BE2C (cell line): ENCODE measurements around the gene KIAA1671.

Experiments
- DNase-seq: peaks from one replicate; pipeline ENCODE4 v3.0.0-alpha.2; 2020
- H3K27me3 ChIP-seq: fragments of 250-450 bp; sonication (Bioruptor Pico); 2 replicates; pipeline ENCODE4 v1.5.1; 2020; ENCODE audit warnings: mild to moderate bottlenecking
- H3K36me3 ChIP-seq: fragments of 250-450 bp; sonication (Bioruptor Pico); 2 replicates; pipeline ENCODE4 v1.5.1; 2020; ENCODE audit warnings: mild to moderate bottlenecking
- H3K4me1 ChIP-seq: fragments of 250-450 bp; sonication (Bioruptor Pico); 2 replicates; pipeline ENCODE4 v1.5.1; 2020
- H3K4me3 ChIP-seq: 2 replicates; pipeline ENCODE4 v1.5.1; 2011; ENCODE audit warnings: low read depth, low read length
- H3K9me3 ChIP-seq: fragments of 250-450 bp; sonication (Bioruptor Pico); 2 replicates; pipeline ENCODE4 v1.5.1; 2020
- TF ChIP-seq, protein P1 (sequence below): IDR thresholded peaks from 2 replicates; pipeline ENCODE4 v1.5.1; 2012; ENCODE audit warnings: mild to moderate bottlenecking, low read depth, low read length

KIAA1671 gene

DNA sequence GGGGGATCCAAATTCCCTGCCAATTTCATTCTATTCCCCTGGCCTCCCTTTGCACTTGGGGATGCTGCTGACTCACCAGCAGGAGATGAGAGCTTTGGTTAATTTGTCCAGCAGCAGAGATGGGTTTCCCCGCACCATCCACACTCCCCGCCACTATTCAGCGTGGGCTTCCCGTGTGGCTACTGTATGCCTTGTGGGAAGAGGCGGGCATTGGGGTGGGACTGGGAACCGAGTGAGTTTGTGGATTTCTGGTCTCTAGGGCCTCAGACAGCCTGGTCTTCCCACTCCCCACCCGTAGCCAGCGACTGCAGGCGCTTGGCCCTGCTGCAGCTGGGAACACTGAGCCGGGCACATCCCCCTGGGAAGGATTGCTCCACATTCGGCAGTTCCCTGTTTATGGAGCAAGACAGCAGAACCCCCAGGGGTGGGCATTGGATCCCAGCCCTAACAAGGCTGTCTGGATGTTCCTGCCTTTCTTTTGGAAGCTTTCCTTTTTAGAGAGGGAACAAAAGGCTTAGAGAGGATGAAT, 23.4 kb downstream of the KIAA1671 start:
- H3K9me3 ChIP-seq = no peaks in the 10 kb centered on the region
- H3K27me3 ChIP-seq = no peaks in the 10 kb centered on the region
- no peaks in the 10 kb centered on the region for H3K36me3 ChIP-seq
- TF ChIP-seq, protein P1, sequence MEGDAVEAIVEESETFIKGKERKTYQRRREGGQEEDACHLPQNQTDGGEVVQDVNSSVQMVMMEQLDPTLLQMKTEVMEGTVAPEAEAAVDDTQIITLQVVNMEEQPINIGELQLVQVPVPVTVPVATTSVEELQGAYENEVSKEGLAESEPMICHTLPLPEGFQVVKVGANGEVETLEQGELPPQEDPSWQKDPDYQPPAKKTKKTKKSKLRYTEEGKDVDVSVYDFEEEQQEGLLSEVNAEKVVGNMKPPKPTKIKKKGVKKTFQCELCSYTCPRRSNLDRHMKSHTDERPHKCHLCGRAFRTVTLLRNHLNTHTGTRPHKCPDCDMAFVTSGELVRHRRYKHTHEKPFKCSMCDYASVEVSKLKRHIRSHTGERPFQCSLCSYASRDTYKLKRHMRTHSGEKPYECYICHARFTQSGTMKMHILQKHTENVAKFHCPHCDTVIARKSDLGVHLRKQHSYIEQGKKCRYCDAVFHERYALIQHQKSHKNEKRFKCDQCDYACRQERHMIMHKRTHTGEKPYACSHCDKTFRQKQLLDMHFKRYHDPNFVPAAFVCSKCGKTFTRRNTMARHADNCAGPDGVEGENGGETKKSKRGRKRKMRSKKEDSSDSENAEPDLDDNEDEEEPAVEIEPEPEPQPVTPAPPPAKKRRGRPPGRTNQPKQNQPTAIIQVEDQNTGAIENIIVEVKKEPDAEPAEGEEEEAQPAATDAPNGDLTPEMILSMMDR = no peak
- H3K4me1 ChIP-seq = peaks cover 25% of the 10 kb centered on the region
- no peak overlapping the region for H3K4me3 ChIP-seq
- peak; percentile 25 for DNase-seq

DNA sequence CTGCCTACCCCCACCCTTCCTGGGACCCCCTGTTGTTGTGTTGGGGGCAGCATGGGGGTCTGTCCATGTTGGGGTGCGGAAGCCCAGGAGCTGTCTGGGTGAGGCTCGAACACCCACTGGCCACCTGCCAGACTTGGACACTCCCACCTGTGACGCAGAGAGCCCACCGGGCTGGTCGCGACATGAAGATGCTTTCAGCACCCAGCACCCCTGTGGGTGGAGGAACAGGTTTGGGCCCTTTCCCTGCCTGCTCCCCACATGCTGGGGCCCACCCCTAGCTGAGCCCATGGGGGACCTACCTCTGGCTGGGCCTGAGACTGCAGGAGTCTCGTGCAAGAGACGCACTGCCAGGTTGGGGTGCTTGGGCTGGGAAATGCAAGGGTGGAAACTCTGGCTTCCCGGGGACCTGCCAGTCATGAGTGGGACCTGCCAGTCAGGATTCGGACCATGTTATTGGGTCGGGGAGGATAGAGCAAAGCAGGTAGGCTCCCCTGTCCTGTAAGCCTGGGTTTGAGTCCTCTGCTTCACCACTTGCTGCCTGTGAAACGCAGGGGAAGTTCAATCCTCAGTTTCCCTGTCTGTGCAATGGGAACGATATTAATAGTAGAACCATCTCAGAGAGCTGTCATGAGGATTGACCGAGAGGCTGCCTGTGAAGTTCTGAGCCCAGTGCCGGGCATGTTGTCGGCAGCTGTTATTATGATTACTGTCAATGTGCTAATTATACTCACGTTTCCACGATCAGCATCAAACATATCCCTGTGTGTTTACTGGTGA, 24.1 kb downstream of the KIAA1671 start:
- peaks cover 25% of the 10 kb centered on the region for H3K4me1 ChIP-seq
- no peak overlapping the region for H3K4me3 ChIP-seq
- H3K27me3 ChIP-seq = no peaks in the 10 kb centered on the region
- H3K9me3 ChIP-seq = no peaks in the 10 kb centered on the region
- TF ChIP-seq, protein P1 = no peak
- no peak for DNase-seq
- no peaks in the 10 kb centered on the region for H3K36me3 ChIP-seq

DNA sequence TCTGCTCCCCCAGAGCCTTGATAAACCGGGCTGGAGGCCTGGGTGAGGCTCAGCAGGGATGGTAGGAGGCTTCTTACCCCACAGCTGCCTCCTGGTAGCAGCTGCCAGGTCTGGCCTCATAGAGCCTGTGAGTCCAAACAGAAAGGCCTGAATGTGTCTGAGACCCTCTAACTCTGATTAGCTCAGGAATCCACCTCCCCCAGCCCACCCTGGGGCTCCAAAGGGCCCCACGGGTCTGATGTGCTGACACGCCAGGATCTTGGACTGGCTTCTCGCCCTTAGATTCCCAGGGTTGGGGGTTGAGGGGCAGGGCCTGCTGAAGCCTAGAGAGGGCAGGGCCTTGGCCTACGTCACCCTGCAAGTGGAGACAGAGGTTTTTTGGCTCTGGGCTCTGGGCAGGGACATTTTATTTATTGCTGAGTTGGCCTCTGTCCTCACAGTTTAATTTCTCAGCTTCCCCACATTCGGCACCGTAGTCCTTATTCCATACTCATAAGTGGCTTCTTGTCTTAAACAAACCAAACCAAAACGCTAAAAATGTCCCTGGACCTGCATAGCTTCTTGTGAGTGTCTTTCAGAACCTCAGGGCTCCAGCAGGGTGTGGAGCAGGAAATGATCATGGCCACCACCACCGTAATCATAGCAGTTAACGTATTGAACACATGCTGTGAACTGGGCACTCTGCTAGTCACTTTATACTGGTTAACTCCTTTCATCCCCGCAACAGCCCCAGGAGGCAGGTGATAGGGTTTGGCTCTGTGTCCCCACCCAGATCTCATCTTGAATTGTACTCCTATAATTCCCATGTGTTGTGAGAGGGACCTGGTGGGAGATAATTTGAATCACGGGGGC, 25.1 kb downstream of the KIAA1671 start:
- TF ChIP-seq, protein P1 = no peak
- Histone ChIP-seq H3K4me3 (no peak overlapping the region), H3K9me3 (no peaks in the 10 kb centered on the region), H3K4me1 (peaks cover 25% of the 10 kb centered on the region), H3K36me3 (no peaks in the 10 kb centered on the region), H3K27me3 (no peaks in the 10 kb centered on the region)
- no peak for DNase-seq

DNA sequence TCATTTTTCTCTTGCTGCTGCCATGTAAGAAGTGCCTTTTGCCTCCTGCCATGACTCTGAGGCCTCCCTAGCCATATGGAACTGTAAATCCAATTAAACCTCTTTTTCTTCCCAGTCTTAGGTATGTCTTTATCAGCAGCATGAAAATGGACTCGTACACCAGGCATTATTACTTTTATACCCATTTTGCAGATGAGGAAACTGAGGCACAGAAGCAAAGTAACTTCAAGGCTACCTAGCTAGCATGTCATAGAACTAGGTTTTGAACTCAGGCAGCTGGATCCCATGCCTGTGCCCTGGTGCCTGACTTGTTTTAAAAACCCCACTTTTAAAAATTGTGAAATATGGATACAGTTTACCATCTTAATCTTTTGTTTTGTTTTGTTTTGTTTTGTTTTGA, 25.8 kb downstream of the KIAA1671 start:
- Histone ChIP-seq H3K4me3 (no peak overlapping the region), H3K9me3 (no peaks in the 10 kb centered on the region), H3K4me1 (peaks cover 25% of the 10 kb centered on the region), H3K36me3 (no peaks in the 10 kb centered on the region), H3K27me3 (no peaks in the 10 kb centered on the region)
- TF ChIP-seq, protein P1 = no peak
- no peak for DNase-seq

DNA sequence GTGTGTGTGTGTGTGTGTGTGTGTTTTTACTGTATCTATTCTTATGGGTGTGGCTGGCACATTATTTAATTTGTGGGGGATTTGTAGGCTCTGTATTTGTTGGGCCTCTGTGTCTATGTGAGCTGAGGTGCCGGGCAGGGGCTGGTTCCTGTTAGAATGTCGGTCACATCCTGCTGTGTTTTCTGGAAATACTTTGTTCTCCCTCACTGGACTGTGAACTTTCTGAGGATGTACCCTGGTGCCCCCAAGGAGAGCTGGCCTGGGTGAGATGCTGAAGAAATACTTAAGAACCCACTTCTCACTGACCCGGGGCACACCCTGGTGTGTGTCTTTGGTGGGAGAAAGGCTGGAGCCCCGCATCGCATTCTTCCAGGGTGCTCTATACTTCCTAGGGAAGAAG, 28.6 kb downstream of the KIAA1671 start:
- peaks cover 16% of the 10 kb centered on the region for H3K4me1 ChIP-seq
- H3K36me3 ChIP-seq = no peaks in the 10 kb centered on the region
- TF ChIP-seq, protein P1 = no peak
- H3K27me3 ChIP-seq = no peaks in the 10 kb centered on the region
- DNase-seq = no peak
- no peaks in the 10 kb centered on the region for H3K9me3 ChIP-seq
- no peak overlapping the region for H3K4me3 ChIP-seq
